Epithelial cell of proximal tubule (primary cell): ENCODE measurements around the gene DOK3. TPM values are rescaled to one million over a fixed set of nuclear protein-coding genes. Genes with fewer than 3 reads are reported as not detected.

Experiments used
- DNase-seq: peaks from one replicate; pipeline ENCODE4 v3.0.0-alpha.2; 2011; ENCODE audit warnings: low read depth
- H3K4me3 ChIP-seq: 2 replicates; pipeline ENCODE4 v1.5.1; 2011; ENCODE audit warnings: low read depth, mild to moderate bottlenecking, low read length
- total RNA-seq: library from RNA; depleted of rRNA; stranded (reverse); fragments of >200 nt; gene quantifications from 2 replicates; pipeline ENCODE4 v1.2.3, GENCODE V29; 2015
- TF ChIP-seq, protein P1 (sequence below): conservative IDR thresholded peaks from 2 replicates; pipeline ENCODE4 v1.5.1; 2012; ENCODE audit warnings: low read depth, mild to moderate bottlenecking, low read length

DOK3 gene
- total RNA-seq, 1 donor from 2014 or later: 1.5 TPM

DNA sequence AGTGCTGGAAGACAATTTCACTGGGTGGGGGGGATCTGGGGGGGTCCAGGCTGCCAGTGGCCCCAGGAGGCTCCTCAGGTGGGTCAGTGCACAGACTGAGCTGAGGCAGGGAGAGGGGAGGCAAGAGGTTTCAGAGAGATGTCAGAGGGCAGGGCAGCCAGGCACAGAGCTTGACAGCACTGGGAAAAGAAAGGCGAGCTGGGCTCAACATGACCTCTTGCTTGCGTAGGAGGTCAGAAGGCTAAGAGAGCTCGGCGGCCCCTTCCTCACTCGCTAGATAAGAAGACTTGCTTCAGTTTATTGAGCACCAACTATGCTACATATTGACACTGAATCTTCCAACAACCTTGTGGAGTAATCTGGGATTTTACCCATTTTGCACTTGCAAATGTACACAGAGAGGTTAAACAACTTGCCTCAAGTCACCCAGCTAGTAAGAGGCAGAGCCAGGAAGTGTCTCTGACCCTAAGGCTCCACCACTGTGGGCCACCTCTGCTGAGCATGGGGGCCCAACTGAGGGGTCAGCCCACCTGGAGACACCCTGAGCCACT lies 15.8 kb downstream of the DOK3 start:
- H3K4me3 ChIP-seq: peak overlapping the region; percentile 10
- no peak for DNase-seq
- TF ChIP-seq, protein P1, sequence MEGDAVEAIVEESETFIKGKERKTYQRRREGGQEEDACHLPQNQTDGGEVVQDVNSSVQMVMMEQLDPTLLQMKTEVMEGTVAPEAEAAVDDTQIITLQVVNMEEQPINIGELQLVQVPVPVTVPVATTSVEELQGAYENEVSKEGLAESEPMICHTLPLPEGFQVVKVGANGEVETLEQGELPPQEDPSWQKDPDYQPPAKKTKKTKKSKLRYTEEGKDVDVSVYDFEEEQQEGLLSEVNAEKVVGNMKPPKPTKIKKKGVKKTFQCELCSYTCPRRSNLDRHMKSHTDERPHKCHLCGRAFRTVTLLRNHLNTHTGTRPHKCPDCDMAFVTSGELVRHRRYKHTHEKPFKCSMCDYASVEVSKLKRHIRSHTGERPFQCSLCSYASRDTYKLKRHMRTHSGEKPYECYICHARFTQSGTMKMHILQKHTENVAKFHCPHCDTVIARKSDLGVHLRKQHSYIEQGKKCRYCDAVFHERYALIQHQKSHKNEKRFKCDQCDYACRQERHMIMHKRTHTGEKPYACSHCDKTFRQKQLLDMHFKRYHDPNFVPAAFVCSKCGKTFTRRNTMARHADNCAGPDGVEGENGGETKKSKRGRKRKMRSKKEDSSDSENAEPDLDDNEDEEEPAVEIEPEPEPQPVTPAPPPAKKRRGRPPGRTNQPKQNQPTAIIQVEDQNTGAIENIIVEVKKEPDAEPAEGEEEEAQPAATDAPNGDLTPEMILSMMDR: no peak

DNA sequence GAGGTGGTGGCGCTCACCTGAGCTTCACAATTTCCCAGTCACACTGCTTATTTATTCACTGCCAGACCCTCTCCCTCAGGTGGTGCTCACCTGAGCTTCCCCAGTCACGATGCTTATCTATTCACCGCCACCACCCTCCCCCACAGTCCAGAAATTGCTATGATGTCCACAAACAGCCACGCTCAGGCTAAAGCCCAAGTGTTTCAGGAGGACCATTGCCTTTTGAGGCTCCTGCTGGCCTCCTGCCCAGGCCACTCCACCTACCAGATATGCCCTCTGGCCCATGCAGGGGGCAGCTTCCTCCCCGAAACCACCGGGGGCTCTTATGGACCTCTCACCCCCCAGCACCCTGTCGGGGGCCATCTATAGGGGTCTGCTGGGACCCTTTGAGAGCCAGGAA lies 16.8 kb downstream of the DOK3 start:
- no peak overlapping the region for H3K4me3 ChIP-seq
- DNase-seq: no peak
- TF ChIP-seq, protein P1: no peak

DNA sequence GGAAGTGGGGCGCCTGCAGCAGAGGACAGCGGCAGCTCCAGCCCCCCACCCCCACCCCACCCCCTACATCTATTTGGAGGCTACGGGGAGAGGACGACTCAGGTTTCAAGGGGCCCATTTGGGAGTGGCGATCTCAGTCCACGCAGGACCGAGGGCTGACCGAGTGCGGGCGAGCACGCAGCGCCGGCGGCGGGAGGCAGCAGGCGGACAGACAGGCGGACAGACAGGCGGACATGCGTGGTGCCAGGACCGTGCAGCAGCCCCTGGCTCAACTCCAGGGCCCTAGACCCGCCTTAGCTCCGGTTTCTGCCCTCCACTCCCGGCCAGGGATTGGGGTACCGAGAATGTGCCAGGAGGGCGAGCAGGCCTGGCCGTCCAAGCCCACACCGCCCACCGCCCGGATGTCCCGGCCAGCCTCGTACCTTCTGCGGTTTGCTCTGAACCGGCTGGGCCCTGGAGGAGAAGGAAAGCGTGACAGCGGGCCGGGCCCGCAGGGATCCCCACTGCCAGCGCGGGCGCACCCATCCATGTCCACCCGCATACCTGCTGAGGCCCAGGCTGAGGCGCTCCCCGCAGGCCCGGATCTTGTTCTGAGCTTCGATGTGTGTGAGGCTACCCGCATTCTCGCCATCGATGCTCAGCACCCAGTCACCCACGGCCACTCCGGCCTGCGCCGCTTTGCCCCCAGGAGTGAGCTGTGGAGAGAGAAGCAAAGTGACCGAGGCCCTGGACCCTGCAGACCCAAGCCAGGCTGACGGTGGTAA lies 17.5 kb downstream of the DOK3 start:
- no peak overlapping the region for H3K4me3 ChIP-seq
- TF ChIP-seq, protein P1: no peak
- DNase-seq: no peak

DNA sequence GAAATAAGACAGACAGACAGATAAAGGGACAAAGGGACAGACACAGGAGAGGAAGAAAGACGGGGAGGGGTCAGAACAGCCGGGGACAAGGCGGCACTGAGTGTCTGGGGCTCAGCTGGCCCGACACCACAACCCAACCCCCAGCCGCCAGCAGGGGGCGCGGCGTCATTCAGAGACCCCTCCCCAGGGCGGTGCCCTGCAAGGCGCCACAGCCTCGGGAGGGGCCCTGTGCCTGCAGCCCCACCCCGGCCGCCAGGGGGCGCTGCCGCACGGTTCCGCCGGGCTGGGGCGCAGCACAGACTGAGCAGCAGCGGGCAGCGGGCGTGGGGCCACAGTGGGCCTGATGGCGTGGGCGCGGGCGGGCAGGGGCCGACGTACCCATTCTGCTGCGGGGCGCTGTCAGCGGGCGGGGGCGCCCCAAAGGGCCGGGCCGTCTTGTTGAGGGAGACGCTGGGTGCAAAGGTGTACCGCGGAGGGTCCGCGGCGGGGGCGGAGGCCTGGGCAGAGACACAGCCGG lies 18.1 kb downstream of the DOK3 start:
- no peak overlapping the region for H3K4me3 ChIP-seq
- no peak for DNase-seq
- TF ChIP-seq, protein P1: peak; percentile 53

DNA sequence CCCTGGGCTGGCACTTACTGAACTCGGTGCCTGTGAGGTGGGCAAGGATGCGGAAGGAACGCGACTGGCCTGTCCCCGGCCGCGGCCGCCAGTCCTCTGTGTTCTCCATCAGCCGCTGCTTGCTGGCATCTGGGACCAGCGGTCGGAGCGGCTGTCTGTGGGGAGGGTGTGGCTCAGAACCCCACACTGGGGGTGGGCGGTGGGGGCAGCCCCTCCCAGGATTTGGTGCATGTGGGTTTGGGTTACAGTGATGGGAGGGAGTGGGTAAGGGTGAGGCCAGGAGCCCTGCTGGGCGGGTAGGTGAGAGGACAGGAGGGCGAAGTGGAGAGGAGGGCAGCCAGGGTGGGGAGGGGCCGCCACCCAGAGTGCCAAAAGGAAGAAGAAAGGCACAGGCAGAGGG lies 18.6 kb downstream of the DOK3 start:
- DNase-seq: no peak
- TF ChIP-seq, protein P1: no peak
- no peak overlapping the region for H3K4me3 ChIP-seq

DNA sequence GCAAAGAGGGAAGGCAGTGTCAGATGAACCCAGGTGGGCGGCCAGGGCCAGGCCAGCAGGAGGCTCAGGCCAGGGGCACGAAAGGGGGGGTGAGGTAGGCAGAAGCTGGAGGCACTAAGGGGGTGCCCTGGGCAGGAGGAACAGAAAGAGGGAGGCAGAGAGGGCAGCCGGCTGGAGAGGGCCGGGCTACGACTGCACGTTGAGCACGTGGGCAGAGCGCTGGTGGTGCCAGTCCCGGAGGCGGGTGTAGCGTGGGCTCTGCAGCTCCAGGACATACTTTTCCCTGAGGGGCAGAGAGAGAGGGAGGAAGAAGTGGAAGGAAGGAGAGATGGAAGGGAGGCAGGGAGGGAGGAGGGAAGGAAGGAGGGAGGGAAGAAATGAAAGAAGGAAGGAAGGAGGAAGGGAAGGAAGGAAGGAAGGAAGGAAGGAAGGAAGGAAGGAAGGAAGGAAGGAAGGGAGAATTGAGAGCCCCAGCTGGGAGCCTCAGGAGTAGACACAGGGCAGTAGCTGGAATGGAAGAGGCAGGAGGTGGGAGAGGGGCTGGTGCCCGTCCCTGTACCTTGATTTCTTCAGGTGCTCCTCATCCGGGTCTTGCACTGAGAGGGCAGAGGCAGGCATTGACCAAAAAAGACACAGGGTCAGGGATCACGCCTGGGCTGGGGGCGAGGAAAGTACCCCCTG lies 19.2 kb downstream of the DOK3 start:
- no peak for DNase-seq
- no peak overlapping the region for H3K4me3 ChIP-seq

More for the DNA sequence above, 19.2 kb downstream of the DOK3 start:
- TF ChIP-seq, protein P1: no peak
